B cell (primary cell): ENCODE measurements around the gene DNAAF5. TPM values are rescaled to one million over a fixed set of nuclear protein-coding genes. Genes with fewer than 3 reads are reported as not detected.

Experiments
- ATAC-seq: fragments of 200-7000 bp; cut with Tn5 transposase; one replicate; pipeline ENCODE4 v1.10.0; 2021; ENCODE audit warnings: low read depth, mild to moderate bottlenecking, moderate number of reproducible peaks, moderate library complexity
- CTCF ChIA-PET: fragments of 350-600 bp; sonication (Branson Sonifier 250); formaldehyde crosslinking; loops from one replicate; lab custom pipeline; 2021; ENCODE audit warnings: antibody characterized with exemption, inconsistent platforms; lab: Charles Lee
- POLR2A ChIA-PET: fragments of 350-600 bp; sonication (Branson Sonifier 250); formaldehyde crosslinking; loops from one replicate; lab custom pipeline; 2021; ENCODE audit warnings: antibody characterized with exemption; lab: Charles Lee
- DNase-seq: peaks from one replicate; pipeline ENCODE4 v3.0.0; 2013
- H2AFZ ChIP-seq: 2 replicates; pipeline ENCODE4 v1.6.1; 2012; ENCODE audit warnings: mild to moderate bottlenecking, low read depth, low read length; ENCODE audit not compliant: insufficient read depth, poor library complexity, severe bottlenecking
- H3K27ac ChIP-seq, 2 donors: 1 replicate in 1 of 2; 2 replicates in 1 of 2; pipeline ENCODE4 v1.5.1; 2012 to 2013; ENCODE audit warnings: low read length in 2 of 2, mild to moderate bottlenecking in 2 of 2, moderate library complexity in 1 of 2
- H3K27me3 ChIP-seq, 4 experiments: fragments of 200-600 bp in 1 of 4; sonication (generic) in 1 of 4; replicated peaks in 1 of 4; 1 replicate in 2 of 4; 2 replicates in 2 of 4; pipeline versions ENCODE4 v1.6.1 to v1.7.0; 2013 to 2016; ENCODE audit warnings: low read length in 3 of 4, mild to moderate bottlenecking in 2 of 4, mixed read lengths in 1 of 4, moderate library complexity in 1 of 4; ENCODE audit not compliant: insufficient read depth in 4 of 4, control insufficient read depth in 3 of 4; ENCODE audit errors: control extremely low read depth in 1 of 4
- H3K36me3 ChIP-seq, 2 experiments: replicated peaks in 1 of 2; 1 replicate in 1 of 2; 2 replicates in 1 of 2; pipeline versions ENCODE4 v1.6.1 to v1.7.1; 2013; ENCODE audit warnings: low read length in 1 of 2; ENCODE audit not compliant: insufficient read depth in 2 of 2, control insufficient read depth in 1 of 2; ENCODE audit errors: control extremely low read depth in 1 of 2, extremely low read depth in 1 of 2
- H3K4me1 ChIP-seq, 2 donors: fragments of 200-600 bp in 1 of 2; sonication (generic) in 1 of 2; 1 replicate in 1 of 2; 2 replicates in 1 of 2; pipeline versions ENCODE4 v1.5.1 to v1.6.1; 2013 to 2017; ENCODE audit warnings: low read length in 2 of 2; ENCODE audit not compliant: control insufficient read depth in 2 of 2, insufficient read depth in 2 of 2
- H3K4me2 ChIP-seq: replicated peaks from 2 replicates; pipeline ENCODE3; 2012; ENCODE audit warnings: mild to moderate bottlenecking, low read depth, low read length; ENCODE audit not compliant: poor library complexity, severe bottlenecking
- H3K4me3 ChIP-seq, 5 experiments: fragments of 200-600 bp in 1 of 5; sonication (generic) in 1 of 5; 1 replicate in 3 of 5; 2 replicates in 2 of 5; pipeline versions ENCODE4 v1.5.1 to v1.7.0; 2011 to 2016; ENCODE audit warnings: low read length in 4 of 5, mild to moderate bottlenecking in 4 of 5, low read depth in 2 of 5, control low read depth in 1 of 5, moderate library complexity in 1 of 5; ENCODE audit not compliant: insufficient read depth in 1 of 5; ENCODE audit errors: control extremely low read depth in 1 of 5, extremely low read depth in 1 of 5
- H3K79me2 ChIP-seq: fragments of 200-600 bp; sonication (generic); one replicate; pipeline ENCODE4 v1.6.0; 2016; ENCODE audit warnings: low read length; ENCODE audit not compliant: control insufficient read depth, insufficient read depth
- H3K9ac ChIP-seq: fragments of 200-600 bp; sonication (generic); 2 replicates; pipeline ENCODE4 v1.6.1; 2017; ENCODE audit warnings: mild to moderate bottlenecking, low read length, moderate library complexity
- H3K9me3 ChIP-seq, 3 donors: one replicate each; pipeline versions ENCODE4 v1.6.1 to v1.7.1; 2013; ENCODE audit warnings: low read length in 2 of 3; ENCODE audit not compliant: control insufficient read depth in 2 of 3, insufficient read depth in 1 of 3; ENCODE audit errors: control extremely low read depth in 1 of 3
- H4K20me1 ChIP-seq: 2 replicates; pipeline ENCODE4 v1.6.0; 2012; ENCODE audit warnings: mild to moderate bottlenecking, low read length; ENCODE audit not compliant: insufficient read depth, control insufficient read depth, poor library complexity, severe bottlenecking
- H3K27ac Mint-ChIP-seq: one replicate; pipeline ENCODE4 v1.8.0; 2021; ENCODE audit warnings: mixed read lengths
- H3K27me3 Mint-ChIP-seq: one replicate; pipeline ENCODE4 v1.8.0; 2021; ENCODE audit warnings: mixed read lengths
- H3K4me1 Mint-ChIP-seq: one replicate; pipeline ENCODE4 v1.8.0; 2021; ENCODE audit warnings: mixed read lengths
- H3K4me3 Mint-ChIP-seq: one replicate; pipeline ENCODE4 v1.8.0; 2021; ENCODE audit warnings: mixed read lengths
- H3K9me3 Mint-ChIP-seq: one replicate; pipeline ENCODE4 v1.8.0; 2022; ENCODE audit warnings: mixed read lengths; ENCODE audit not compliant: insufficient read depth
- CTCF ChIP-seq: fragments of 200-600 bp; IDR thresholded peaks from one replicate; pipeline ENCODE4 v1.8.0; 2022; ENCODE audit warnings: antibody characterized with exemption, mild to moderate bottlenecking
- EZH2 ChIP-seq: IDR thresholded peaks from 2 replicates; pipeline ENCODE4 v1.6.1; 2012; ENCODE audit warnings: borderline replicate concordance, low read depth, mild to moderate bottlenecking, moderate library complexity, low read length; ENCODE audit not compliant: insufficient read depth, poor library complexity, severe bottlenecking
- WGBS: methylation state at CpG from one replicate; pipeline ENCODE4 v1.1.5; 2013; ENCODE audit warnings: missing lambda C conversion rate; ENCODE audit not compliant: insufficient coverage; 5-methylcytosine and 5-hydroxymethylcytosine counted together
- intact Hi-C: fragments of 100-400 bp; cut with micrococcal nuclease; formaldehyde crosslinking; loops from one replicate; pipeline ENCODE4 v1.10.0; 2022
- polyA minus RNA-seq: library from RNA; depleted of rRNA, polyadenylated mRNA; stranded (reverse); fragments of >200 nt; gene quantifications from 2 replicates; pipeline ENCODE4 v1.2.3, GENCODE V29; 2012
- polyA plus RNA-seq: library from polyadenylated mRNA; depleted of rRNA; stranded (reverse); fragments of >200 nt; gene quantifications from 2 replicates; pipeline ENCODE4 v1.2.3, GENCODE V29; 2012
- total RNA-seq, 2 donors: library from RNA; stranded (reverse); fragments of 120-200 nt in 1 of 2; gene quantifications; 1 replicate in 1 of 2; 2 replicates in 1 of 2; pipeline versions ENCODE4 v1.2.3 to v1.2.4, GENCODE V29; 2013 to 2022

DNAAF5 gene
- total RNA-seq (21.4 and 25.8 TPM in 2 replicates), polyA plus RNA-seq (13.1 and 18.0 TPM in 2 replicates), polyA minus RNA-seq (19.5 and 21.3 TPM in 2 replicates)
- 7.2 TPM for total RNA-seq (2013)

- Histone ChIP-seq H3K9ac (peak within 1 kb of the TSS; percentile 75), H3K27ac (peak within 1 kb of the TSS; percentile 29 to 76), H3K4me2 (peak within 1 kb of the TSS; percentile 94), H3K9me3 (no peaks in the 10 kb centered on the region), H3K36me3 (peaks cover 0 to 3% of the 10 kb centered on the region in 2 experiments), H3K27me3 (no peaks in the 10 kb centered on the region), H3K4me3 (peak within 1 kb of the TSS; percentile 35 to 87 (median 66)), H3K4me1 (peaks cover 16 to 21% of the 10 kb centered on the region in 2 donors), H2AFZ (peak within 1 kb of the TSS; percentile 91), H4K20me1 (no peaks in the 10 kb centered on the region), H3K79me2 (peaks cover 32% of the 10 kb centered on the region)
- H3K4me1 Mint-ChIP-seq, result peaks cover 25% of the 10 kb centered on the region
- TF ChIP-seq CTCF (no peak), EZH2 (no peak)
- ATAC-seq (peak; percentile 89), DNase-seq (peak; percentile 91)
- H3K27me3 Mint-ChIP-seq, result no peaks in the 10 kb centered on the region
- no peaks in the 10 kb centered on the region for H3K9me3 Mint-ChIP-seq
- WGBS, result 8% methylated on average over 56 of the region's 56 CpGs
- ChIA-PET POLR2A (no interaction called here), CTCF (interaction anchor here (0.9 kb wide), 1 partner anchor 55 kb away, joined by 4 read pairs; no protein-coding TSS in a partner anchor)
- H3K4me3 Mint-ChIP-seq, result peak within 1 kb of the TSS; percentile 86
- peak within 1 kb of the TSS; percentile 85 for H3K27ac Mint-ChIP-seq
- intact Hi-C loops, result loop anchor here (1.0 to 10.0 kb wide), 4 partner anchors 89 to 147 kb away; no protein-coding TSS in a partner anchor
Observed at GRCh38 chr7:726084-726853, at the start of gene DNAAF5. Gene DNAAF5, plus strand, starts transcription at chr7:726699. Its CDS starts 22 bp downstream, at chr7:726721.

- CTCF ChIA-PET, result no interaction called here
- no peaks in the 10 kb centered on the region for H3K27me3 ChIP-seq
- H2AFZ ChIP-seq, result no peak overlapping the region
- DNase-seq (no peak), ATAC-seq (no peak)
- H3K9me3 Mint-ChIP-seq, result peaks cover 7% of the 10 kb centered on the region
- no peak for TF ChIP-seq EZH2
- TF ChIP-seq CTCF, result no peak
- no peaks in the 10 kb centered on the region for H3K79me2 ChIP-seq
- no peaks in the 10 kb centered on the region for H3K4me1 Mint-ChIP-seq
- intact Hi-C loops, result no loop called here
- no peaks in the 10 kb centered on the region for H3K4me1 ChIP-seq
- H3K27me3 Mint-ChIP-seq, result no peaks in the 10 kb centered on the region
- no peak overlapping the region for H3K4me2 ChIP-seq
- H3K27ac Mint-ChIP-seq, result no peak overlapping the region
- 97% methylated on average over 16 of the region's 23 CpGs for WGBS
- H3K9me3 ChIP-seq, result peaks cover 0 to 34% (median 0%) of the 10 kb centered on the region in 3 donors
- no peak overlapping the region for H3K9ac ChIP-seq
- no peak overlapping the region for H3K4me3 Mint-ChIP-seq
- no peaks in the 10 kb centered on the region for H4K20me1 ChIP-seq
- peaks cover 0 to 13% of the 10 kb centered on the region in 2 experiments for H3K36me3 ChIP-seq
- no peak overlapping the region for H3K27ac ChIP-seq
- H3K4me3 ChIP-seq, result no peak overlapping the region
- POLR2A ChIA-PET, result no interaction called here
Observed at GRCh38 chr7:676972-677385, 49.5 kb upstream of the DNAAF5 start.
